ENCODE results near the gene RAB3IL1. TPM values are rescaled to one million over a fixed set of nuclear protein-coding genes. Genes with fewer than 3 reads are reported as not detected.

Gene RAB3IL1
- total and polyA plus RNA-seq, 2 of the 13 experiments (the other 11 are each of a cell fraction or from before 2014, with no cell fraction given): 1.2 to 2.0 TPM

- TF ChIP-seq ZNF34 (CRISPR knock-in tag; IDR thresholded peaks at IDR 0.05; ENCODE audit: borderline replicate concordance): no peak
- TF ChIP-seq NR2F6 (IDR thresholded peaks at IDR 0.05): peak; percentile 80
- TF ChIP-seq NR2F6 (CRISPR knock-in tag; IDR thresholded peaks at IDR 0.05): peak; percentile 69; the same call in 1 of the 2 replicates
- TF ChIP-seq REPIN1 (CRISPR knock-in tag; IDR thresholded peaks at IDR 0.05; ENCODE audit: borderline replicate concordance, low read depth): no peak
- no peak for TF ChIP-seq MZF1 (CRISPR knock-in tag; IDR thresholded peaks at IDR 0.05; ENCODE audit: borderline replicate concordance)
- TF ChIP-seq ZNF317 (CRISPR knock-in tag; IDR thresholded peaks at IDR 0.05): no peak
- no peak for TF ChIP-seq ATF6 (CRISPR knock-in tag; conservative IDR thresholded peaks at IDR 0.05)
- TF ChIP-seq NR2C2 (CRISPR knock-in tag; IDR thresholded peaks at IDR 0.05; ENCODE audit: borderline replicate concordance): peak; percentile 79
- TF ChIP-seq HNRNPUL1 (IDR thresholded peaks at IDR 0.05; ENCODE audit: low read depth, low read length): no peak
- TF ChIP-seq AGO1 (IDR thresholded peaks at IDR 0.05; ENCODE audit: low read depth, low read length, poor library complexity, severe bottlenecking): no peak
- TF ChIP-seq ZFP62 (CRISPR knock-in tag; IDR thresholded peaks at IDR 0.05): no peak
- no peak for TF ChIP-seq MTA1 (CRISPR knock-in tag; IDR thresholded peaks at IDR 0.05; ENCODE audit: borderline replicate concordance)
These were observed 26.6 kb downstream of the RAB3IL1 start (continued) for GRCh38 chr11:61890529-61891330.
